Lower lobe of right lung (tissue), 2 donors: Measurements from ENCODE around the gene TMEM232. TPM values are rescaled to one million over a fixed set of nuclear protein-coding genes. Genes with fewer than 3 reads are reported as not detected.

Experiments
- ATAC-seq, 2 donors: fragments of 200-7000 bp; cut with Tn5 transposase; one replicate each; pipeline ENCODE4 v1.9.1; 2020 to 2022; ENCODE audit warnings: mild to moderate bottlenecking in 2 of 2, moderate library complexity in 2 of 2
- DNase-seq: peaks from one replicate; pipeline ENCODE4 v3.0.0-alpha.2; 2020
- H3K27ac ChIP-seq: fragments of 200-600 bp; one replicate; pipeline ENCODE4 v1.8.0; 2022
- H3K27me3 ChIP-seq: fragments of 200-600 bp; one replicate; pipeline ENCODE4 v1.8.0; 2022; ENCODE audit warnings: low read depth
- H3K36me3 ChIP-seq: fragments of 200-600 bp; one replicate; pipeline ENCODE4 v1.8.0; 2022; ENCODE audit warnings: mild to moderate bottlenecking
- H3K4me1 ChIP-seq: fragments of 200-600 bp; one replicate; pipeline ENCODE4 v1.8.0; 2022
- H3K4me3 ChIP-seq: fragments of 200-600 bp; one replicate; pipeline ENCODE4 v1.8.0; 2022; ENCODE audit warnings: mild to moderate bottlenecking
- H3K9me3 ChIP-seq: fragments of 200-600 bp; one replicate; pipeline ENCODE4 v1.8.0; 2022
- CTCF ChIP-seq: fragments of 200-600 bp; IDR thresholded peaks from one replicate; pipeline ENCODE4 v1.8.0; 2022; ENCODE audit warnings: antibody characterized with exemption, mild to moderate bottlenecking
- intact Hi-C: fragments of 100-400 bp; cut with DNase I; formaldehyde crosslinking; loops from one replicate; pipeline ENCODE4 v1.11.0; 2022
- microRNA-seq: library from miRNA; unstranded; fragments of <30 nt; microRNA quantifications from one replicate; pipeline ENCODE4 v1.2.0, GENCODE V29; 2020; ENCODE audit warnings: borderline number of aligned reads
- total RNA-seq: library from RNA; stranded (reverse); fragmentation: NEBNext Ultra II Directional; extraction: Animal tissue kit (Norgen Biotek cat#: 25700); gene quantifications from one replicate; pipeline ENCODE4 v1.2.1, GENCODE V29; 2021
- donor health status: DM: no; HTN: yes; CAD: no; lungs with severe emphysema.

The TMEM232 gene
- total RNA-seq, 1 donor from 2014 or later: 11.4 TPM

- Histone ChIP-seq H3K36me3 (no peaks in the 10 kb centered on the region), H3K27ac (no peak overlapping the region), H3K4me1 (no peaks in the 10 kb centered on the region), H3K27me3 (no peaks in the 10 kb centered on the region), H3K4me3 (no peak overlapping the region), H3K9me3 (no peaks in the 10 kb centered on the region)
- no peak for TF ChIP-seq CTCF
- ATAC-seq (no peak), DNase-seq (no peak)
- intact Hi-C loops: no loop called here
Measured at GRCh38 chr5:110377361-110377760, 349.1 kb downstream of the TMEM232 start.

- H3K27me3 ChIP-seq: no peaks in the 10 kb centered on the region
- no peaks in the 10 kb centered on the region for H3K36me3 ChIP-seq
- peak in 1 of 2 donors; percentile 28 for ATAC-seq
- TF ChIP-seq CTCF: no peak
- no peak overlapping the region for H3K4me3 ChIP-seq
- no peak overlapping the region for H3K27ac ChIP-seq
- intact Hi-C loops: no loop called here
- H3K4me1 ChIP-seq: no peaks in the 10 kb centered on the region
- DNase-seq: no peak
- H3K9me3 ChIP-seq: no peaks in the 10 kb centered on the region
Measured at GRCh38 chr5:110376281-110376951, 350.1 kb downstream of the TMEM232 start.

- intact Hi-C loops: no loop called here
Measured at GRCh38 chr5:110371725-110372041, 354.8 kb downstream of the TMEM232 start.

GRCh38 chr5:110371011-110371724 lies 355.3 kb downstream of the TMEM232 start:
- H3K9me3 ChIP-seq: no peaks in the 10 kb centered on the region
- ATAC-seq (no peak), DNase-seq (no peak)
- no peak overlapping the region for H3K4me3 ChIP-seq
- intact Hi-C loops: no loop called here
- no peaks in the 10 kb centered on the region for H3K4me1 ChIP-seq
- H3K36me3 ChIP-seq: no peaks in the 10 kb centered on the region
- no peak overlapping the region for H3K27ac ChIP-seq
- H3K27me3 ChIP-seq: no peaks in the 10 kb centered on the region
- TF ChIP-seq CTCF: no peak

More at GRCh38 chr5:110371725-110372041, 354.8 kb downstream of the TMEM232 start:
- Histone ChIP-seq H3K9me3 (no peaks in the 10 kb centered on the region), H3K27me3 (no peaks in the 10 kb centered on the region), H3K27ac (no peak overlapping the region), H3K4me1 (no peaks in the 10 kb centered on the region), H3K36me3 (no peaks in the 10 kb centered on the region), H3K4me3 (no peak overlapping the region)
- TF ChIP-seq CTCF: no peak
- ATAC-seq (no peak), DNase-seq (no peak)

Small RNA genes lying within 50 kb of the gene (microRNA-seq; reads per million reads assigned to microRNA genes)
- not detected for gene MIR548F3

Other genes starting within 250 kb of the TMEM232 start
- 37.9 TPM for gene SLC25A46, start 12.3 kb upstream of the TMEM232 start, total RNA-seq